H1 (cell line): ENCODE measurements around the gene AKR1B15.

Source experiments
- CTCF ChIP-seq, 3 experiments: IDR thresholded peaks; 1 replicate in 2 of 3; 2 replicates in 1 of 3; pipeline versions ENCODE4 v1.5.1 to v1.6.1; 2011; ENCODE audit warnings: low read length in 3 of 3, mild to moderate bottlenecking in 3 of 3, inconsistent platforms in 2 of 3, low read depth in 1 of 3, moderate library complexity in 1 of 3; ENCODE audit not compliant: insufficient read depth in 1 of 3; ENCODE audit errors: control extremely low read depth in 1 of 3
- KDM5A ChIP-seq: fragments of 200-600 bp; IDR thresholded peaks from 2 replicates; pipeline ENCODE4 v1.7.1; 2012; ENCODE audit warnings: mild to moderate bottlenecking, low read length, inconsistent platforms, mixed read lengths
- MAX ChIP-seq: IDR thresholded peaks from 2 replicates; pipeline ENCODE4 v1.6.1; 2012; ENCODE audit warnings: inconsistent platforms
- POLR2A ChIP-seq, 2 experiments: IDR thresholded peaks; 1 replicate in 1 of 2; 2 replicates in 1 of 2; pipeline ENCODE4 v1.6.1; 2011; ENCODE audit warnings: low read depth in 2 of 2, low read length in 2 of 2, mild to moderate bottlenecking in 2 of 2; ENCODE audit errors: control extremely low read depth in 1 of 2
- TEAD4 ChIP-seq: IDR thresholded peaks from 2 replicates; pipeline ENCODE4 v1.6.1; 2012; ENCODE audit warnings: low read depth, low read length, inconsistent platforms, mixed read lengths

GRCh38 chr7:134504660-134505164 is 44.2 kb upstream of the AKR1B15 start:
- TF ChIP-seq CTCF (IDR thresholded peaks at IDR 0.05; ENCODE audit: control extremely low read depth in 1 of 3, insufficient read depth in 1 of 3, low read depth in 1 of 3, low read length in 3 of 3) (no peak), MAX (no peak), KDM5A (no peak), TEAD4 (no peak), POLR2A (IDR thresholded peaks at IDR 0.05; ENCODE audit: control extremely low read depth in 1 of 2, low read depth in 2 of 2, low read length in 2 of 2) (no peak)
